Liver (tissue), 3 donors: ENCODE results near the gene DDB1.

Experiments
- ATF3 ChIP-seq: IDR thresholded peaks from 2 replicates; pipeline ENCODE4 v1.6.1; 2016; ENCODE audit warnings: antibody characterized with exemption
- CTCF ChIP-seq: fragments of 150-350 bp; IDR thresholded peaks from 2 replicates; pipeline ENCODE4 v1.5.1; 2017; ENCODE audit warnings: improper control_type of control experiment, low read depth, low read length; ENCODE audit not compliant: missing input control
- FOXA1 ChIP-seq: IDR thresholded peaks from 2 replicates; pipeline ENCODE4 v1.6.1; 2016; ENCODE audit warnings: antibody characterized with exemption
- FOXA2 ChIP-seq: IDR thresholded peaks from 2 replicates; pipeline ENCODE4 v1.6.1; 2016; ENCODE audit warnings: antibody characterized with exemption
- JUND ChIP-seq, 2 donors: IDR thresholded peaks; 2 replicates each; pipeline ENCODE4 v1.6.1; 2016; ENCODE audit warnings: antibody characterized with exemption in 2 of 2
- MAX ChIP-seq: IDR thresholded peaks from 2 replicates; pipeline ENCODE4 v1.6.1; 2016; ENCODE audit warnings: antibody characterized with exemption
- RAD21 ChIP-seq, 2 donors: IDR thresholded peaks; 2 replicates each; pipeline ENCODE4 v1.6.1; 2016; ENCODE audit warnings: antibody characterized with exemption in 2 of 2, mild to moderate bottlenecking in 2 of 2
- REST ChIP-seq: IDR thresholded peaks from 2 replicates; pipeline ENCODE4 v1.6.1; 2016; ENCODE audit warnings: antibody characterized with exemption, mild to moderate bottlenecking
- RXRA ChIP-seq, 2 donors: IDR thresholded peaks; 2 replicates each; pipeline ENCODE4 v1.6.1; 2017 to 2018; ENCODE audit warnings: antibody characterized with exemption in 2 of 2, mild to moderate bottlenecking in 1 of 2
- SP1 ChIP-seq: IDR thresholded peaks from 2 replicates; pipeline ENCODE4 v1.6.1; 2018; ENCODE audit warnings: antibody characterized with exemption, mild to moderate bottlenecking
- TAF1 ChIP-seq: conservative IDR thresholded peaks from 2 replicates; pipeline ENCODE4 v1.6.1; 2016; ENCODE audit warnings: antibody characterized with exemption, mild to moderate bottlenecking
- YY1 ChIP-seq: IDR thresholded peaks from 2 replicates; pipeline ENCODE4 v1.6.1; 2016; ENCODE audit warnings: antibody characterized with exemption, mild to moderate bottlenecking
- ZBTB33 ChIP-seq: IDR thresholded peaks from 2 replicates; pipeline ENCODE4 v1.6.1; 2016; ENCODE audit warnings: antibody characterized with exemption
- donor health status: healthy.
- donor health status: healthy.

GRCh38 chr11:61297746-61298145 lies 35.2 kb downstream of the DDB1 start:
- TF ChIP-seq CTCF (no peak), FOXA2 (no peak), JUND (IDR thresholded peaks at IDR 0.05) (no peak), ZBTB33 (no peak), YY1 (no peak), REST (no peak), MAX (no peak), RAD21 (IDR thresholded peaks at IDR 0.05) (no peak), SP1 (no peak), FOXA1 (no peak), ATF3 (no peak), RXRA (IDR thresholded peaks at IDR 0.05) (peak in 1 of 2 donors; percentile 29), TAF1 (no peak)
